ENCODE data around the gene FURIN.

Gene FURIN

GRCh38 chr15:90889736-90890456 lies 21.5 kb downstream of the FURIN start:
- 97% methylated on average over 25 of the region's 31 CpGs for WGBS (ENCODE audit: insufficient coverage)
- Histone ChIP-seq H3K36me3 (ENCODE audit: control insufficient read depth in 4 of 4, insufficient read depth in 4 of 4, low read length in 3 of 4) (peaks cover 20 to 80% (median 58%) of the 10 kb centered on the region in 4 experiments), H3K4me3 (ENCODE audit: control insufficient read depth in 1 of 7, extremely low read depth in 1 of 7, insufficient read depth in 4 of 7, low read depth in 2 of 7, low read length in 6 of 7) (no peak overlapping the region), H3K4me1 (ENCODE audit: control extremely low read depth in 1 of 4, control insufficient read depth in 4 of 4, insufficient read depth in 4 of 4, low read length in 3 of 4) (peaks cover 0 to 24% (median 18%) of the 10 kb centered on the region in 4 experiments), H3K27me3 (replicated peaks in 2 of 5; ENCODE audit: control insufficient read depth in 4 of 5, insufficient read depth in 5 of 5, low read length in 4 of 5) (no peaks in the 10 kb centered on the region), H3K9me3 (ENCODE audit: control extremely low read depth in 1 of 5, control insufficient read depth in 4 of 5, insufficient read depth in 2 of 5, low read depth in 1 of 5, low read length in 4 of 5) (no peaks in the 10 kb centered on the region), H3K27ac (ENCODE audit: insufficient read depth in 1 of 2, low read depth in 1 of 2, low read length in 2 of 2, poor library complexity in 1 of 2, severe bottlenecking in 2 of 2) (no peak overlapping the region)
- DNase-seq: no peak
- ChIA-PET CTCF (interaction anchor here (1.1 to 1.6 kb wide), 4 partner anchors 11 to 72 kb away, joined by 3 to 5 read pairs (median 3); partner anchors contain the start of gene HDDC3), POLR2A (no interaction called here)

GRCh38 chr15:90890839-90891238 lies 22.5 kb downstream of the FURIN start:
- CTCF ChIA-PET: interaction anchor here (1.1 to 1.2 kb wide), 2 partner anchors 10 to 73 kb away, joined by 3 to 5 read pairs; no protein-coding TSS in a partner anchor
- H3K9me3 ChIP-seq (ENCODE audit: control extremely low read depth in 1 of 5, control insufficient read depth in 4 of 5, insufficient read depth in 2 of 5, low read depth in 1 of 5, low read length in 4 of 5): no peaks in the 10 kb centered on the region
- H3K27me3 ChIP-seq (replicated peaks in 2 of 5; ENCODE audit: control insufficient read depth in 4 of 5, insufficient read depth in 5 of 5, low read length in 4 of 5): no peaks in the 10 kb centered on the region
- POLR2A ChIA-PET: no interaction called here
- WGBS (ENCODE audit: insufficient coverage): 97% methylated on average over 11 of the region's 12 CpGs
- H3K4me1 ChIP-seq (ENCODE audit: control extremely low read depth in 1 of 4, control insufficient read depth in 4 of 4, insufficient read depth in 4 of 4, low read length in 3 of 4): peaks cover 0 to 15% (median 8%) of the 10 kb centered on the region in 4 experiments
- no peak for DNase-seq
- H3K36me3 ChIP-seq (ENCODE audit: control insufficient read depth in 4 of 4, insufficient read depth in 4 of 4, low read length in 3 of 4): peaks cover 20 to 90% (median 66%) of the 10 kb centered on the region in 4 experiments
- H3K4me3 ChIP-seq (ENCODE audit: control insufficient read depth in 1 of 7, extremely low read depth in 1 of 7, insufficient read depth in 4 of 7, low read depth in 2 of 7, low read length in 6 of 7): no peak overlapping the region
- no peak overlapping the region for H3K27ac ChIP-seq (ENCODE audit: insufficient read depth in 1 of 2, low read depth in 1 of 2, low read length in 2 of 2, poor library complexity in 1 of 2, severe bottlenecking in 2 of 2)

GRCh38 chr15:90891346-90891949 lies 23.1 kb downstream of the FURIN start:
- Histone ChIP-seq H3K27me3 (replicated peaks in 2 of 5; ENCODE audit: control insufficient read depth in 4 of 5, insufficient read depth in 5 of 5, low read length in 4 of 5) (no peaks in the 10 kb centered on the region), H3K27ac (ENCODE audit: insufficient read depth in 1 of 2, low read depth in 1 of 2, low read length in 2 of 2, poor library complexity in 1 of 2, severe bottlenecking in 2 of 2) (no peak overlapping the region), H3K4me1 (ENCODE audit: control extremely low read depth in 1 of 4, control insufficient read depth in 4 of 4, insufficient read depth in 4 of 4, low read length in 3 of 4) (peaks cover 0 to 9% (median 2%) of the 10 kb centered on the region in 4 experiments), H3K9me3 (ENCODE audit: control extremely low read depth in 1 of 5, control insufficient read depth in 4 of 5, insufficient read depth in 2 of 5, low read depth in 1 of 5, low read length in 4 of 5) (no peaks in the 10 kb centered on the region), H3K36me3 (ENCODE audit: control insufficient read depth in 4 of 4, insufficient read depth in 4 of 4, low read length in 3 of 4) (peaks cover 20 to 91% (median 68%) of the 10 kb centered on the region in 4 experiments), H3K4me3 (ENCODE audit: control insufficient read depth in 1 of 7, extremely low read depth in 1 of 7, insufficient read depth in 4 of 7, low read depth in 2 of 7, low read length in 6 of 7) (no peak overlapping the region)
- DNase-seq: no peak
- ChIA-PET POLR2A (no interaction called here), CTCF (interaction anchor here (1.1 kb wide), 1 partner anchor 9 kb away, joined by 3 read pairs; no protein-coding TSS in a partner anchor)
- WGBS (ENCODE audit: insufficient coverage): 98% methylated on average over 6 of the region's 8 CpGs

GRCh38 chr15:90892023-90892422 lies 23.6 kb downstream of the FURIN start:
- ChIA-PET POLR2A (no interaction called here), CTCF (interaction anchor here (2.2 to 16.2 kb wide), 2 partner anchors 11 to 41 kb away, joined by 6 to 258 read pairs; partner anchors contain the start of genes HDDC3, MAN2A2 and UNC45A)
- peaks cover 0 to 3% (median 0%) of the 10 kb centered on the region in 4 experiments for H3K4me1 ChIP-seq (ENCODE audit: control extremely low read depth in 1 of 4, control insufficient read depth in 4 of 4, insufficient read depth in 4 of 4, low read length in 3 of 4)
- no peak overlapping the region for H3K27ac ChIP-seq (ENCODE audit: insufficient read depth in 1 of 2, low read depth in 1 of 2, low read length in 2 of 2, poor library complexity in 1 of 2, severe bottlenecking in 2 of 2)
- no peak overlapping the region for H3K4me3 ChIP-seq (ENCODE audit: control insufficient read depth in 1 of 7, extremely low read depth in 1 of 7, insufficient read depth in 4 of 7, low read depth in 2 of 7, low read length in 6 of 7)
- peaks cover 15 to 87% (median 65%) of the 10 kb centered on the region in 4 experiments for H3K36me3 ChIP-seq (ENCODE audit: control insufficient read depth in 4 of 4, insufficient read depth in 4 of 4, low read length in 3 of 4)
- no peaks in the 10 kb centered on the region for H3K27me3 ChIP-seq (replicated peaks in 2 of 5; ENCODE audit: control insufficient read depth in 4 of 5, insufficient read depth in 5 of 5, low read length in 4 of 5)
- DNase-seq: no peak
- no peaks in the 10 kb centered on the region for H3K9me3 ChIP-seq (ENCODE audit: control extremely low read depth in 1 of 5, control insufficient read depth in 4 of 5, insufficient read depth in 2 of 5, low read depth in 1 of 5, low read length in 4 of 5)
- WGBS (ENCODE audit: insufficient coverage): 100% methylated on average over 2 of the region's 11 CpGs

- POLR2A ChIA-PET: no interaction called here
These were observed 24.2 kb downstream of the FURIN start for GRCh38 chr15:90892498-90893174.

GRCh38 chr15:90893175-90894090 lies 25.0 kb downstream of the FURIN start:
- no peak overlapping the region for H3K4me3 ChIP-seq (ENCODE audit: control insufficient read depth in 1 of 7, extremely low read depth in 1 of 7, insufficient read depth in 4 of 7, low read depth in 2 of 7, low read length in 6 of 7)
- H3K9me3 ChIP-seq (ENCODE audit: control extremely low read depth in 1 of 5, control insufficient read depth in 4 of 5, insufficient read depth in 2 of 5, low read depth in 1 of 5, low read length in 4 of 5): no peaks in the 10 kb centered on the region
- no peak for DNase-seq
- H3K27me3 ChIP-seq (replicated peaks in 2 of 5; ENCODE audit: control insufficient read depth in 4 of 5, insufficient read depth in 5 of 5, low read length in 4 of 5): no peaks in the 10 kb centered on the region
- WGBS (ENCODE audit: insufficient coverage): 96% methylated on average over 32 of the region's 33 CpGs
- ChIA-PET POLR2A (no interaction called here), CTCF (interaction anchor here (1.0 to 16.2 kb wide), 4 partner anchors 9 to 40 kb away, joined by 3 to 258 read pairs (median 8); partner anchors contain the start of genes HDDC3, MAN2A2 and UNC45A)
- peaks cover 15 to 73% (median 59%) of the 10 kb centered on the region in 4 experiments for H3K36me3 ChIP-seq (ENCODE audit: control insufficient read depth in 4 of 4, insufficient read depth in 4 of 4, low read length in 3 of 4)
- no peaks in the 10 kb centered on the region for H3K4me1 ChIP-seq (ENCODE audit: control extremely low read depth in 1 of 4, control insufficient read depth in 4 of 4, insufficient read depth in 4 of 4, low read length in 3 of 4)
- no peak overlapping the region for H3K27ac ChIP-seq (ENCODE audit: insufficient read depth in 1 of 2, low read depth in 1 of 2, low read length in 2 of 2, poor library complexity in 1 of 2, severe bottlenecking in 2 of 2)

More at GRCh38 chr15:90892498-90893174, 24.2 kb downstream of the FURIN start:
- Histone ChIP-seq H3K9me3 (ENCODE audit: control extremely low read depth in 1 of 5, control insufficient read depth in 4 of 5, insufficient read depth in 2 of 5, low read depth in 1 of 5, low read length in 4 of 5) (no peaks in the 10 kb centered on the region), H3K36me3 (ENCODE audit: control insufficient read depth in 4 of 4, insufficient read depth in 4 of 4, low read length in 3 of 4) (peaks cover 15 to 81% (median 64%) of the 10 kb centered on the region in 4 experiments), H3K27ac (ENCODE audit: insufficient read depth in 1 of 2, low read depth in 1 of 2, low read length in 2 of 2, poor library complexity in 1 of 2, severe bottlenecking in 2 of 2) (no peak overlapping the region), H3K4me3 (ENCODE audit: control insufficient read depth in 1 of 7, extremely low read depth in 1 of 7, insufficient read depth in 4 of 7, low read depth in 2 of 7, low read length in 6 of 7) (no peak overlapping the region), H3K27me3 (replicated peaks in 2 of 5; ENCODE audit: control insufficient read depth in 4 of 5, insufficient read depth in 5 of 5, low read length in 4 of 5) (no peaks in the 10 kb centered on the region), H3K4me1 (ENCODE audit: control extremely low read depth in 1 of 4, control insufficient read depth in 4 of 4, insufficient read depth in 4 of 4, low read length in 3 of 4) (no peaks in the 10 kb centered on the region)
- 97% methylated on average over 28 of the region's 29 CpGs for WGBS (ENCODE audit: insufficient coverage)
- no peak for DNase-seq
- CTCF ChIA-PET: interaction anchor here (1.0 to 16.2 kb wide), 3 partner anchors 10 to 41 kb away, joined by 3 to 258 read pairs (median 6); partner anchors contain the start of genes HDDC3, MAN2A2 and UNC45A
